Mesenchymal stem cell (in vitro differentiated cells and primary cell): ENCODE measurements around the gene KLRB1.
"Not testable (repeated sequence)": the region's sequence is repeated elsewhere in the genome, so short reads cannot be mapped to it uniquely, and the experiment has no call there.

Experiments
- DNase-seq: peaks from one replicate; pipeline ENCODE4 v3.0.0-alpha.2; 2013
- H2AFZ ChIP-seq: one replicate; pipeline ENCODE4 v1.6.1; 2013; ENCODE audit warnings: low read depth, mild to moderate bottlenecking, control low read depth, inconsistent platforms, low read length, moderate library complexity
- H2AK5ac ChIP-seq: 2 replicates; pipeline ENCODE4 v1.6.1; 2013; ENCODE audit warnings: low read length, moderate library complexity, mild to moderate bottlenecking, inconsistent platforms; ENCODE audit not compliant: severe bottlenecking
- H2BK120ac ChIP-seq: one replicate; pipeline ENCODE4 v1.6.1; 2013; ENCODE audit warnings: low read depth, mild to moderate bottlenecking, inconsistent platforms, low read length, moderate library complexity
- H2BK12ac ChIP-seq, 2 experiments: one replicate each; pipeline ENCODE4 v1.6.1; 2013; ENCODE audit warnings: inconsistent platforms in 2 of 2, low read length in 2 of 2, mild to moderate bottlenecking in 2 of 2, moderate library complexity in 2 of 2, control low read depth in 1 of 2
- H2BK15ac ChIP-seq: one replicate; pipeline ENCODE4 v1.6.1; 2013; ENCODE audit warnings: mild to moderate bottlenecking, low read depth, inconsistent platforms; ENCODE audit not compliant: poor library complexity, severe bottlenecking
- H2BK5ac ChIP-seq: 2 replicates; pipeline ENCODE4 v1.6.1; 2013; ENCODE audit warnings: low read depth, mild to moderate bottlenecking, low read length, control low read depth, inconsistent platforms; ENCODE audit not compliant: poor library complexity, severe bottlenecking
- H3K14ac ChIP-seq, 2 experiments: one replicate each; pipeline ENCODE4 v1.6.1; 2013; ENCODE audit warnings: inconsistent platforms in 2 of 2, low read length in 2 of 2, control low read depth in 1 of 2, mild to moderate bottlenecking in 1 of 2, moderate library complexity in 1 of 2
- H3K18ac ChIP-seq, 2 experiments: one replicate each; pipeline ENCODE4 v1.6.1; 2013; ENCODE audit warnings: inconsistent platforms in 2 of 2, low read length in 2 of 2, control low read depth in 1 of 2, low read depth in 1 of 2, mild to moderate bottlenecking in 1 of 2
- H3K23ac ChIP-seq, 2 experiments: one replicate each; pipeline ENCODE4 v1.6.1; 2013; ENCODE audit warnings: inconsistent platforms in 2 of 2, low read length in 2 of 2, mild to moderate bottlenecking in 2 of 2, moderate library complexity in 2 of 2, control low read depth in 1 of 2
- H3K27ac ChIP-seq: 2 replicates; pipeline ENCODE4 v1.5.1; 2013; ENCODE audit warnings: mild to moderate bottlenecking, moderate library complexity, low read length, control low read depth, inconsistent platforms; ENCODE audit not compliant: poor library complexity, severe bottlenecking
- H3K27me3 ChIP-seq, 2 experiments: 2 replicates each; pipeline versions ENCODE4 v1.6.1 to v1.7.0; 2013; ENCODE audit warnings: low read length in 2 of 2, mild to moderate bottlenecking in 2 of 2, moderate library complexity in 2 of 2, control low read depth in 1 of 2, inconsistent platforms in 1 of 2; ENCODE audit not compliant: control insufficient read depth in 1 of 2, insufficient read depth in 1 of 2
- H3K36me3 ChIP-seq, 2 experiments: 2 replicates each; pipeline versions ENCODE4 v1.6.1 to v1.7.0; 2013; ENCODE audit warnings: low read length in 2 of 2, control low read depth in 1 of 2, inconsistent platforms in 1 of 2, low read depth in 1 of 2, mild to moderate bottlenecking in 1 of 2; ENCODE audit not compliant: insufficient read depth in 2 of 2, control insufficient read depth in 1 of 2
- H3K4ac ChIP-seq, 2 experiments: one replicate each; pipeline ENCODE4 v1.6.1; 2013; ENCODE audit warnings: inconsistent platforms in 2 of 2, low read length in 2 of 2, mild to moderate bottlenecking in 2 of 2, moderate library complexity in 2 of 2, control low read depth in 1 of 2, low read depth in 1 of 2
- H3K4me1 ChIP-seq: 2 replicates; pipeline ENCODE4 v1.6.1; 2013; ENCODE audit warnings: low read depth, low read length, control low read depth; ENCODE audit not compliant: control insufficient read depth, insufficient read depth
- H3K4me2 ChIP-seq: 2 replicates; pipeline ENCODE4 v1.6.1; 2013; ENCODE audit warnings: low read length, mild to moderate bottlenecking, inconsistent platforms; ENCODE audit not compliant: poor library complexity, severe bottlenecking
- H3K4me3 ChIP-seq, 2 experiments: 2 replicates each; pipeline versions ENCODE4 v1.5.1 to v1.7.0; 2013; ENCODE audit warnings: low read length in 2 of 2, mild to moderate bottlenecking in 2 of 2, control low read depth in 1 of 2, low read depth in 1 of 2; ENCODE audit not compliant: insufficient read depth in 1 of 2
- H3K79me1 ChIP-seq: replicated peaks from 2 replicates; pipeline ENCODE4 v1.6.1; 2013; ENCODE audit warnings: mild to moderate bottlenecking, control low read depth, low read length, inconsistent platforms; ENCODE audit not compliant: poor library complexity, severe bottlenecking
- H3K9ac ChIP-seq: 2 replicates; pipeline ENCODE4 v1.7.0; 2013; ENCODE audit warnings: mild to moderate bottlenecking, low read length, moderate library complexity
- H3K9me3 ChIP-seq: 2 replicates; pipeline ENCODE4 v1.7.0; 2013; ENCODE audit warnings: mild to moderate bottlenecking, low read length; ENCODE audit not compliant: control insufficient read depth
- H4K8ac ChIP-seq: one replicate; pipeline ENCODE4 v1.6.1; 2013; ENCODE audit warnings: inconsistent platforms, mild to moderate bottlenecking, low read length, moderate library complexity
- H4K91ac ChIP-seq: one replicate; pipeline ENCODE4 v1.6.1; 2013; ENCODE audit warnings: mild to moderate bottlenecking, low read length, inconsistent platforms
- WGBS: methylation state at CpG from one replicate; pipeline ENCODE4 v1.1.7; 2013; ENCODE audit warnings: mixed read lengths; 5-methylcytosine and 5-hydroxymethylcytosine counted together

KLRB1 gene

GRCh38 chr12:9604287-9604686 is 3.4 kb downstream of the KLRB1 start:
- H3K27me3 ChIP-seq, result no peaks in the 10 kb centered on the region
- no peak for DNase-seq
- H4K8ac ChIP-seq, result no peak overlapping the region
- 98% methylated on average over 5 of the region's 5 CpGs for WGBS
- no peak overlapping the region for H2AK5ac ChIP-seq
- no peak overlapping the region for H2AFZ ChIP-seq
- no peaks in the 10 kb centered on the region for H3K36me3 ChIP-seq
- H2BK5ac ChIP-seq, result no peak overlapping the region
- no peaks in the 10 kb centered on the region for H3K9me3 ChIP-seq
- no peak overlapping the region for H3K23ac ChIP-seq
- no peak overlapping the region for H4K91ac ChIP-seq
- no peak overlapping the region for H3K27ac ChIP-seq
- no peaks in the 10 kb centered on the region for H3K79me1 ChIP-seq
- no peak overlapping the region for H3K14ac ChIP-seq
- H2BK120ac ChIP-seq, result no peak overlapping the region
- H2BK15ac ChIP-seq, result no peak overlapping the region
- no peak overlapping the region for H3K4me2 ChIP-seq
- H3K18ac ChIP-seq, result no peak overlapping the region
- H3K4ac ChIP-seq, result no peak overlapping the region
- no peak overlapping the region for H2BK12ac ChIP-seq
- no peaks in the 10 kb centered on the region for H3K4me1 ChIP-seq
- no peak overlapping the region for H3K9ac ChIP-seq
- H3K4me3 ChIP-seq, result no peak overlapping the region

- H3K4me2 ChIP-seq, H3K79me1 ChIP-seq, H3K9me3 ChIP-seq, H2BK15ac ChIP-seq, H3K9ac ChIP-seq, H3K18ac ChIP-seq, H4K8ac ChIP-seq, H2BK12ac ChIP-seq, H2BK5ac ChIP-seq, H3K4me1 ChIP-seq, H3K23ac ChIP-seq, H3K4me3 ChIP-seq, H4K91ac ChIP-seq, H3K27me3 ChIP-seq, DNase-seq, H2AK5ac ChIP-seq, H3K14ac ChIP-seq, H2AFZ ChIP-seq, H2BK120ac ChIP-seq, H3K4ac ChIP-seq, H3K36me3 ChIP-seq: not testable (repeated sequence)
- 67% methylated on average over 2 of the region's 3 CpGs for WGBS
- peak overlapping the region; percentile 54 for H3K27ac ChIP-seq
These were observed 7.3 kb downstream of the KLRB1 start for GRCh38 chr12:9600426-9600825.

GRCh38 chr12:9598363-9598762 is 9.4 kb downstream of the KLRB1 start:
- Histone ChIP-seq H2AFZ (no peak overlapping the region), H2BK5ac (no peak overlapping the region), H3K4me1 (no peaks in the 10 kb centered on the region), H3K23ac (no peak overlapping the region), H2BK120ac (no peak overlapping the region), H3K36me3 (no peaks in the 10 kb centered on the region), H3K4me2 (no peak overlapping the region), H3K14ac (no peak overlapping the region), H3K9ac (no peak overlapping the region), H2AK5ac (no peak overlapping the region), H3K27me3 (no peaks in the 10 kb centered on the region), H2BK15ac (no peak overlapping the region), H3K9me3 (no peaks in the 10 kb centered on the region), H3K4me3 (no peak overlapping the region), H3K18ac (no peak overlapping the region), H3K27ac (no peak overlapping the region), H3K4ac (no peak overlapping the region), H4K8ac (no peak overlapping the region), H3K79me1 (no peaks in the 10 kb centered on the region), H2BK12ac (no peak overlapping the region), H4K91ac (no peak overlapping the region)
- no peak for DNase-seq
- WGBS, result 100% methylated on average over 1 of the region's 3 CpGs

GRCh38 chr12:9597365-9597764 is 10.4 kb downstream of the KLRB1 start:
- Histone ChIP-seq H3K36me3 (no peaks in the 10 kb centered on the region), H3K4ac (no peak overlapping the region), H3K79me1 (no peaks in the 10 kb centered on the region), H2BK120ac (no peak overlapping the region), H4K8ac (no peak overlapping the region), H3K4me1 (no peaks in the 10 kb centered on the region), H2BK15ac (no peak overlapping the region), H2AFZ (no peak overlapping the region), H3K18ac (no peak overlapping the region), H3K9me3 (no peaks in the 10 kb centered on the region), H3K23ac (no peak overlapping the region), H3K4me3 (no peak overlapping the region), H3K4me2 (no peak overlapping the region), H3K14ac (no peak overlapping the region), H4K91ac (no peak overlapping the region), H3K27me3 (no peaks in the 10 kb centered on the region), H2BK12ac (no peak overlapping the region), H2BK5ac (no peak overlapping the region), H2AK5ac (no peak overlapping the region), H3K9ac (no peak overlapping the region), H3K27ac (no peak overlapping the region)
- 90% methylated on average over 5 of the region's 5 CpGs for WGBS
- DNase-seq, result no peak
